K562 (cell line): Measurements from ENCODE around the gene MAGEA4. TPM values are rescaled to one million over a fixed set of nuclear protein-coding genes. Genes with fewer than 3 reads are reported as not detected.
A peak's percentile ranks its signal among the peaks of the same experiment; 100 is the strongest.

Experiments used
- ATAC-seq: fragments of 200-7000 bp; cut with Tn5 transposase; 3 replicates; pipeline ENCODE4 v1.9.1; 2020; ENCODE audit warnings: moderate library complexity
- BruUV-seq: library from RNA; stranded (reverse); fragments of 400-500 nt; replicated peaks from 2 replicates; lab custom pipeline; 2021; lab: Mats Ljungman, UMichigan
- CTCF ChIA-PET: fragments of 300-600 bp; formaldehyde crosslinking; extraction: SDS; loops from one replicate; lab custom pipeline; 2021; ENCODE audit warnings: low intra/inter-chr PET ratio; lab: Yijun Ruan, JAX
- POLR2A ChIA-PET: fragments of 300-600, 350-650 bp; sonication (Branson Sonifier 250); formaldehyde crosslinking; extraction: SDS; loops from one replicate; lab custom pipeline; 2021; ENCODE audit warnings: antibody characterized with exemption, inconsistent platforms; lab: Yijun Ruan, JAX
- DNase-seq, 4 experiments: peaks; one replicate each; pipeline versions ENCODE4 v3.0.0 to v3.0.0-alpha.2; 2011 to 2018; ENCODE audit warnings: low spot score in 3 of 4, mixed read lengths in 3 of 4; ENCODE audit errors: extremely low read depth in 1 of 4
- FAIRE-seq: peaks from 2 replicates; lab custom pipeline; 2011; peaks lifted over from hg19 to GRCh38; lab: Jason Lieb, UNC
- H2AFZ ChIP-seq: 2 replicates; pipeline ENCODE4 v1.6.0; 2011; ENCODE audit warnings: low read depth, low read length, control low read depth, inconsistent platforms
- H3K27ac ChIP-seq: fragments of 200-600 bp; 3 replicates; pipeline ENCODE4 v1.8.0; 2011; ENCODE audit warnings: low read depth, mild to moderate bottlenecking, control low read depth, inconsistent platforms, low read length, moderate library complexity, mixed read lengths; ENCODE audit errors: extremely low read depth
- H3K27me3 ChIP-seq, 2 experiments: fragments of 300-600 bp in 1 of 2; 2 replicates in 1 of 2; 3 replicates in 1 of 2; pipeline versions ENCODE4 v1.6.0 to v1.8.0; 2011; ENCODE audit warnings: inconsistent platforms in 2 of 2, low read length in 2 of 2, mild to moderate bottlenecking in 1 of 2, mixed read lengths in 1 of 2, moderate library complexity in 1 of 2; ENCODE audit not compliant: control insufficient read depth in 2 of 2, insufficient read depth in 2 of 2
- H3K36me3 ChIP-seq: fragments of 300-600 bp; 3 replicates; pipeline ENCODE4 v1.8.0; 2011; ENCODE audit warnings: mild to moderate bottlenecking, low read length, inconsistent platforms; ENCODE audit not compliant: control insufficient read depth, insufficient read depth
- H3K4me1 ChIP-seq, 2 experiments: fragments of 200-600 bp in 1 of 2; replicated peaks in 1 of 2; 2 replicates in 1 of 2; 3 replicates in 1 of 2; pipeline versions ENCODE4 v1.5.1 to v1.8.0; 2011; ENCODE audit warnings: inconsistent platforms in 2 of 2, low read length in 2 of 2, mild to moderate bottlenecking in 1 of 2, mixed read lengths in 1 of 2, moderate library complexity in 1 of 2; ENCODE audit not compliant: control insufficient read depth in 2 of 2, insufficient read depth in 2 of 2
- H3K4me2 ChIP-seq: 2 replicates; pipeline ENCODE4 v1.6.1; 2011; ENCODE audit warnings: low read length, control low read depth, inconsistent platforms, mixed read lengths; ENCODE audit not compliant: insufficient read depth
- H3K4me3 ChIP-seq: fragments of 200-600 bp; sonication (generic), shearing (Covaris generic); 2 replicates; pipeline ENCODE4 v1.5.1; 2016; ENCODE audit warnings: control low read depth, inconsistent platforms
- H3K79me2 ChIP-seq: fragments of 200-600 bp; 3 replicates; pipeline ENCODE4 v1.8.0; 2011; ENCODE audit warnings: low read length, inconsistent platforms; ENCODE audit not compliant: control insufficient read depth, insufficient read depth
- H3K9ac ChIP-seq, 2 experiments: 2 replicates each; pipeline versions ENCODE4 v1.6.0 to v1.6.1; 2011; ENCODE audit warnings: low read depth in 2 of 2, low read length in 2 of 2, control low read depth in 1 of 2, inconsistent platforms in 1 of 2, mild to moderate bottlenecking in 1 of 2, mixed read lengths in 1 of 2; ENCODE audit not compliant: insufficient read depth in 1 of 2
- H3K9me1 ChIP-seq: one replicate; pipeline ENCODE4 v1.6.0; 2011; ENCODE audit warnings: inconsistent platforms, mild to moderate bottlenecking, low read length, moderate library complexity; ENCODE audit not compliant: control insufficient read depth, insufficient read depth
- H3K9me3 ChIP-seq: replicated peaks from 2 replicates; pipeline ENCODE4 v1.5.1; 2011; ENCODE audit warnings: low read depth, low read length, inconsistent platforms; ENCODE audit not compliant: control insufficient read depth, insufficient read depth
- H4K20me1 ChIP-seq: replicated peaks from 2 replicates; pipeline ENCODE4 v1.6.1; 2011; ENCODE audit warnings: low read length, inconsistent platforms, mixed read lengths; ENCODE audit not compliant: control insufficient read depth, insufficient read depth
- BCOR ChIP-seq: fragments of 450-650 bp; IDR thresholded peaks from 2 replicates; pipeline ENCODE4 v1.6.1; 2016
- RREB1 ChIP-seq: fragments of 250-450 bp; sonication (Bioruptor Pico); IDR thresholded peaks from 2 replicates; pipeline ENCODE4 v1.4.0; 2020
- SUPT5H ChIP-seq: fragments of 450-650 bp; IDR thresholded peaks from 2 replicates; pipeline ENCODE4 v1.6.1; 2016
- WGBS: fragments of 100-300 bp; shearing (Covaris generic); methylation state at CpG from one replicate; pipeline ENCODE4 v1.1.6; 2016; ENCODE audit warnings: low coverage, mixed read lengths; ENCODE audit not compliant: insufficient coverage; ENCODE audit errors: missing lambda C conversion rate; 5-methylcytosine and 5-hydroxymethylcytosine counted together
- in situ Hi-C: fragments of 300-500 bp; cut with MboI; formaldehyde crosslinking; loops from 4 replicates; pipeline ENCODE4 v1.15.0; 2018; ENCODE audit warnings: inconsistent platforms, mixed read lengths
- intact Hi-C: fragments of 100-400 bp; cut with micrococcal nuclease; formaldehyde crosslinking; loops from 2 replicates; pipeline ENCODE4 v1.14.2; 2022
- polyA plus RNA-seq, 8 experiments: library from polyadenylated mRNA; depleted of rRNA in 4 of 8; stranded (reverse) in 5 of 8; unstranded in 3 of 8; fragments of >200 nt; fragmentation: Nextera tagmentation in 2 of 8; fragmentation: Illumina TruSeq in 1 of 8; extraction: Ambion mirVana in 2 of 8; extraction: Trizol in 1 of 8; gene quantifications; 2 replicates each; pipeline versions ENCODE4 v1.2.1 to v1.2.3, GENCODE V29; 2011 to 2014; ENCODE audit warnings: inconsistent platforms in 1 of 8, missing spikeins in 1 of 8
- total RNA-seq, 7 experiments: library from RNA; depleted of rRNA in 6 of 7; stranded (reverse); fragments of >200 nt in 6 of 7; fragmentation: Illumina TruSeq in 2 of 7; extraction: Trizol in 2 of 7; gene quantifications; 2 replicates each; pipeline versions ENCODE4 v1.2.1 to v1.2.3, GENCODE V29; 2011 to 2021; ENCODE audit warnings: low replicate concordance in 1 of 7

The MAGEA4 gene
- total and polyA plus RNA-seq, 9 of the 15 experiments (the other 6 are each of a cell fraction or from before 2014, with no cell fraction given), result 0.42 to 1.9 (median 0.69) TPM

- TF ChIP-seq RREB1, result no peak
Observed at GRCh38 chrX:151962034-151962433, 49.3 kb downstream of the MAGEA4 start (continued).

GRCh38 chrX:151966236-151966635, 53.5 kb downstream of the MAGEA4 start:
- 95% methylated on average over 6 of the region's 6 CpGs for WGBS
- 0 out of 2 replicates have a peak, but pooled peaks have one; percentile 43 for TF ChIP-seq SUPT5H
- no peak for TF ChIP-seq BCOR
- TF ChIP-seq, all 486 proteins: peak for 1
- Histone ChIP-seq H2AFZ (no peak overlapping the region), H3K36me3 (peaks cover 78% of the 10 kb centered on the region), H3K4me1 (peaks cover 3 to 6% of the 10 kb centered on the region in 2 experiments; a peak in 2 of 5 replicates), H3K9me3 (no peaks in the 10 kb centered on the region), H3K27ac (no peak overlapping the region), H4K20me1 (peaks cover 7% of the 10 kb centered on the region; the same call in 1 of the 2 replicates), H3K27me3 (no peaks in the 10 kb centered on the region), H3K79me2 (peaks cover 28% of the 10 kb centered on the region), H3K4me2 (no peak overlapping the region), H3K9me1 (no peaks in the 10 kb centered on the region), H3K9ac (no peak overlapping the region), H3K4me3 (no peak overlapping the region)
- POLR2A ChIA-PET, result no interaction called here
- in situ Hi-C loops, result no loop called here
- DNase-seq (no peak), ATAC-seq (no peak), FAIRE-seq (no peak)
- no TSS peak for BruUV-seq
- intact Hi-C loops, result no loop called here
- CTCF ChIA-PET, result no interaction called here
